Neural progenitor cell (in vitro differentiated cells): ENCODE data around the gene ASIC2. TPM values are rescaled to one million over a fixed set of nuclear protein-coding genes. Genes with fewer than 3 reads are reported as not detected.

Source experiments
- DNase-seq: peaks from one replicate; pipeline ENCODE4 v3.0.0-alpha.2; 2016; ENCODE audit warnings: low spot score
- H2AFZ ChIP-seq: fragments of 200-600 bp; sonication (generic); replicated peaks from 2 replicates; pipeline ENCODE4 v1.6.1; 2016; ENCODE audit warnings: antibody characterized with exemption
- H3F3A ChIP-seq: fragments of 200-600 bp; sonication (generic); 2 replicates; pipeline ENCODE4 v1.6.1; 2016; ENCODE audit warnings: antibody characterized with exemption, low read depth
- H3K27ac ChIP-seq: fragments of 200-600 bp; sonication (generic); 2 replicates; pipeline ENCODE4 v1.5.1; 2016; ENCODE audit warnings: mild to moderate bottlenecking
- H3K27me3 ChIP-seq: fragments of 200-600 bp; sonication (generic); 2 replicates; pipeline ENCODE4 v1.6.1; 2016; ENCODE audit warnings: mild to moderate bottlenecking, moderate library complexity
- H3K36me3 ChIP-seq: fragments of 200-600 bp; sonication (generic); 2 replicates; pipeline ENCODE4 v1.5.1; 2016
- H3K4me1 ChIP-seq: fragments of 200-600 bp; sonication (generic); 2 replicates; pipeline ENCODE4 v1.6.1; 2016; ENCODE audit warnings: mixed run types
- H3K4me2 ChIP-seq: fragments of 200-600 bp; sonication (generic); 2 replicates; pipeline ENCODE4 v1.6.1; 2016
- H3K4me3 ChIP-seq: fragments of 200-600 bp; sonication (generic); 2 replicates; pipeline ENCODE4 v1.5.1; 2016
- H3K79me2 ChIP-seq: fragments of 200-600 bp; sonication (generic); 2 replicates; pipeline ENCODE4 v1.6.1; 2016; ENCODE audit warnings: low read depth
- H3K9ac ChIP-seq: fragments of 200-600 bp; sonication (generic); 2 replicates; pipeline ENCODE4 v1.6.1; 2016
- H3K9me3 ChIP-seq: fragments of 200-600 bp; sonication (generic); 2 replicates; pipeline ENCODE4 v1.5.1; 2016; ENCODE audit warnings: low read depth
- H4K20me1 ChIP-seq: fragments of 200-600 bp; sonication (generic); 2 replicates; pipeline ENCODE4 v1.6.1; 2016; ENCODE audit warnings: low read depth
- H3K27ac Mint-ChIP-seq: 3 replicates; pipeline ENCODE4 v1.8.0; 2021; ENCODE audit warnings: mixed read lengths
- H3K27me3 Mint-ChIP-seq: 2 replicates; pipeline ENCODE4 v1.8.0; 2022; ENCODE audit warnings: low read depth, mild to moderate bottlenecking, inconsistent platforms, moderate library complexity, mixed read lengths; ENCODE audit not compliant: insufficient read depth
- H3K36me3 Mint-ChIP-seq: 3 replicates; pipeline ENCODE4 v1.8.0; 2021; ENCODE audit warnings: mixed read lengths
- H3K4me1 Mint-ChIP-seq: 3 replicates; pipeline ENCODE4 v1.8.0; 2021; ENCODE audit warnings: mixed read lengths
- H3K4me3 Mint-ChIP-seq: 3 replicates; pipeline ENCODE4 v1.8.0; 2021; ENCODE audit warnings: mild to moderate bottlenecking, moderate library complexity, mixed read lengths
- H3K9me3 Mint-ChIP-seq: 3 replicates; pipeline ENCODE4 v1.8.0; 2020; ENCODE audit warnings: mixed read lengths
- CTCF ChIP-seq: fragments of 200-600 bp; sonication (generic); IDR thresholded peaks from 2 replicates; pipeline ENCODE4 v1.5.1; 2017; ENCODE audit warnings: antibody characterized with exemption, mild to moderate bottlenecking
- EZH2 ChIP-seq: fragments of 200-600 bp; sonication (generic); IDR thresholded peaks from 2 replicates; pipeline ENCODE4 v1.6.1; 2017; ENCODE audit warnings: antibody characterized with exemption, mild to moderate bottlenecking, moderate library complexity
- EZH2phosphoT487 ChIP-seq: fragments of 200-600 bp; sonication (generic); IDR thresholded peaks from 2 replicates; pipeline ENCODE4 v1.6.1; 2017; ENCODE audit warnings: antibody characterized with exemption
- total RNA-seq: library from RNA; depleted of rRNA; stranded (reverse); fragments of >200 nt; gene quantifications from 2 replicates; pipeline ENCODE4 v1.2.3, GENCODE V29; 2015; ENCODE audit warnings: low replicate concordance

The ASIC2 gene
- total RNA-seq, 1 donor from 2014 or later: 2.3 TPM

DNA sequence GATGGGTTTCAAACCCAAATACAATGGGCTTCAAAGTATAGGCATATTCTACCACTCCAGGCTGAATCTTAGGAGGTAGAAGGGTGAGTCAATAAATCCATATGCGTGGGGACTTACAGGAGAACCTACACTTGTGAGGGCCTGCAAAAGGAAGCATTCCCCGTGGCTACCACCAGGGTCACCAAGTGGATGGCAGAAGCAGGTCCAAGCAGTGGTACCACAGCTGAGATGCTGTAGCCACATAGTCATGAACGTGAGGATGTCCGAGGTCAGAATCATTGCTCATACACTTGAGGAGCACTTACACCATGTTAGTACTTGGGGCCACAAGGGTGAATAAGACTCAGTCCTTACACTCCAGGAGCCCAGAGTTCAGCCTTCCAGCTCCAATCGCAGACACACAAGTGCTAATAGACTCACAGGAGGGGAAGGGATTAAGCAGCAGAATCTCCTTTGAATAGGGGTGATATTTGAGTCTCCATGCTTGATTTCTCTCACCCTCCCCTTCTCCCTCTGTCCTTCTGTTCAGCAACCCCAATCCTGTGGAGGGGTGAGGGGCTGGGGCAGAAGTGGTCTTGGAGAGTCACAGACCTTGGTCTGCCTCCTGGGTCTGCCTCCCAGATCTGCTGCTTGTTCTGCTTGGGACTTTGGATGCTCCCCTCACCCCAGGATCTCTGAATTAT is 42.5 kb upstream of the ASIC2 start:
- H3K9me3 ChIP-seq: no peaks in the 10 kb centered on the region
- H3K36me3 ChIP-seq: no peaks in the 10 kb centered on the region
- no peak overlapping the region for H3K4me3 ChIP-seq
- H3K27ac Mint-ChIP-seq: no peak overlapping the region
- H4K20me1 ChIP-seq: peaks cover 7% of the 10 kb centered on the region
- H3K9me3 Mint-ChIP-seq: no peaks in the 10 kb centered on the region
- H3K4me3 Mint-ChIP-seq: no peak overlapping the region
- H3K27me3 Mint-ChIP-seq: peaks cover 11% of the 10 kb centered on the region
- peaks cover 12% of the 10 kb centered on the region for H3F3A ChIP-seq
- H3K79me2 ChIP-seq: no peaks in the 10 kb centered on the region
- no peaks in the 10 kb centered on the region for H3K36me3 Mint-ChIP-seq
- no peak overlapping the region for H3K27ac ChIP-seq
- peak overlapping the region; percentile 28 for H3K4me2 ChIP-seq
- DNase-seq: peak; percentile 61
- peak; percentile 40 for TF ChIP-seq CTCF
- no peak for TF ChIP-seq EZH2phosphoT487
- no peak for TF ChIP-seq EZH2
- H3K9ac ChIP-seq: no peak overlapping the region
- H2AFZ ChIP-seq: no peak overlapping the region
- H3K27me3 ChIP-seq: no peaks in the 10 kb centered on the region
- H3K4me1 Mint-ChIP-seq: peaks cover 16% of the 10 kb centered on the region
- H3K4me1 ChIP-seq: peaks cover 22% of the 10 kb centered on the region

DNA sequence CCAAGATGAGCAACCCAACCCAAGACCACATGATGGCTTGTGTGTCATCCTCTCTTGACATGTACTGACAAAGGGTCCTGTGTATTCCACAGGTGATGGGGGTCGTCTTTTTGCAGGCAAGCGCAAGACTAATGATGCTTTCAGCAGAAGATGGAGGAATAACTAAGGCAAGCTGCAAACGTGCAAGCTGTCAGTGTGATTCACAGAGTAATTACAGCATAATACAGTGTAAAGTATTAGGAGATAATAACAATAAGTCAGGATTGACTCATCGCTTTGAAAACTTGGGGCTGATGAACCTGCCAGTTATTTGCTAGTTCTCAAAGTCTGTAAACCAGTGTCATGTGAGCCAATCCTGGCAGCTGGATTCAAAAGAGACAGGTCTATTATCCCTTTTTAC is 41.6 kb upstream of the ASIC2 start:
- H3K9me3 Mint-ChIP-seq: no peaks in the 10 kb centered on the region
- Histone ChIP-seq H2AFZ (no peak overlapping the region), H3K27me3 (no peaks in the 10 kb centered on the region), H3K9me3 (no peaks in the 10 kb centered on the region), H3K4me2 (no peak overlapping the region), H3K9ac (no peak overlapping the region), H3F3A (peaks cover 12% of the 10 kb centered on the region), H3K27ac (no peak overlapping the region), H4K20me1 (peaks cover 7% of the 10 kb centered on the region), H3K4me3 (no peak overlapping the region), H3K4me1 (peaks cover 22% of the 10 kb centered on the region), H3K79me2 (no peaks in the 10 kb centered on the region), H3K36me3 (no peaks in the 10 kb centered on the region)
- H3K27ac Mint-ChIP-seq: no peak overlapping the region
- TF ChIP-seq CTCF: no peak
- H3K4me1 Mint-ChIP-seq: peaks cover 16% of the 10 kb centered on the region
- H3K4me3 Mint-ChIP-seq: no peak overlapping the region
- DNase-seq: no peak
- H3K27me3 Mint-ChIP-seq: peaks cover 11% of the 10 kb centered on the region
- no peaks in the 10 kb centered on the region for H3K36me3 Mint-ChIP-seq

DNA sequence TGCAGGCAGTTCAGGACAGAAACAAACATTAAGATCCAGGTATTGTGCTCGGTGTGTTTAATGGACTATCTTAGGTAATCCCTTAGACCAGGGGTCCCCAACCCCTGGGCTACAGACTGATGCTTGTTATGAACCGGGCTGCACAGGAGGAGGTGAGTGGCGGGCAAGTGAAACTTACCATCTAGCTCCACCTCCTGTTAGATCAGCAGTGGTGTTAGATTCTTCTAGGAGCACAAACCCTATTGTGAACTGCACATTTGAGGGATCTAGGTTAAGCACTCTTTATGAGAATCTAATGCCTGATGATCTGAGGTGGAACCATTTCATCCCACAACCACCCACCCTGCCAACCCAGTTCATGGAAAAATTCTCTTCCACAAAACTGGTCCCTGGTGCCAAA is 37.8 kb upstream of the ASIC2 start:
- Mint-ChIP-seq H3K27me3 (peaks cover 10% of the 10 kb centered on the region), H3K36me3 (no peaks in the 10 kb centered on the region), H3K4me1 (peaks cover 8% of the 10 kb centered on the region), H3K4me3 (no peak overlapping the region), H3K9me3 (no peaks in the 10 kb centered on the region), H3K27ac (no peak overlapping the region)
- Histone ChIP-seq H2AFZ (no peak overlapping the region), H3F3A (peaks cover 6% of the 10 kb centered on the region), H4K20me1 (peaks cover 7% of the 10 kb centered on the region), H3K9me3 (no peaks in the 10 kb centered on the region), H3K4me1 (peaks cover 7% of the 10 kb centered on the region), H3K36me3 (no peaks in the 10 kb centered on the region), H3K9ac (no peak overlapping the region), H3K4me3 (no peak overlapping the region), H3K4me2 (no peak overlapping the region), H3K79me2 (no peaks in the 10 kb centered on the region), H3K27me3 (peaks cover 6% of the 10 kb centered on the region), H3K27ac (no peak overlapping the region)
- DNase-seq: no peak
- TF ChIP-seq CTCF (no peak), EZH2 (no peak), EZH2phosphoT487 (no peak)
